ENCODE results near the gene SERPINB8. TPM values are rescaled to one million over a fixed set of nuclear protein-coding genes. Genes with fewer than 3 reads are reported as not detected.
A peak's percentile ranks its signal among the peaks of the same experiment; 100 is the strongest.

The SERPINB8 gene
- total RNA-seq, 1 donor from 2014 or later, result 0.34 TPM

- Mint-ChIP-seq H3K9me3 (no peaks in the 10 kb centered on the region), H3K27ac (no peak overlapping the region), H3K27me3 (ENCODE audit: insufficient read depth, low read depth) (peaks cover 2% of the 10 kb centered on the region), H3K4me3 (no peak overlapping the region), H3K4me1 (peaks cover 4% of the 10 kb centered on the region), H3K36me3 (no peaks in the 10 kb centered on the region)
- no peak overlapping the region for H3K27ac ChIP-seq
- no peaks in the 10 kb centered on the region for H3K36me3 ChIP-seq
- H3K79me2 ChIP-seq (ENCODE audit: low read depth), result no peaks in the 10 kb centered on the region
- no peak for DNase-seq (ENCODE audit: low spot score)
- H3K9ac ChIP-seq, result no peak overlapping the region
- no peaks in the 10 kb centered on the region for H3F3A ChIP-seq (ENCODE audit: low read depth)
- H3K27me3 ChIP-seq, result peaks cover 37% of the 10 kb centered on the region
- H3K9me3 ChIP-seq (ENCODE audit: low read depth), result no peaks in the 10 kb centered on the region
- no peaks in the 10 kb centered on the region for H4K20me1 ChIP-seq (ENCODE audit: low read depth)
- no peaks in the 10 kb centered on the region for H3K4me1 ChIP-seq
- H2AFZ ChIP-seq (replicated peaks), result no peak overlapping the region
- TF ChIP-seq EZH2 (IDR thresholded peaks at IDR 0.05), result no peak
- TF ChIP-seq CTCF (IDR thresholded peaks at IDR 0.05), result no peak
- TF ChIP-seq EZH2phosphoT487 (IDR thresholded peaks at IDR 0.05), result no peak
- no peak overlapping the region for H3K4me3 ChIP-seq
- H3K4me2 ChIP-seq, result no peak overlapping the region
These were observed 7.2 kb downstream of the SERPINB8 start for GRCh38 chr18:63977040-63977439.

DNA sequence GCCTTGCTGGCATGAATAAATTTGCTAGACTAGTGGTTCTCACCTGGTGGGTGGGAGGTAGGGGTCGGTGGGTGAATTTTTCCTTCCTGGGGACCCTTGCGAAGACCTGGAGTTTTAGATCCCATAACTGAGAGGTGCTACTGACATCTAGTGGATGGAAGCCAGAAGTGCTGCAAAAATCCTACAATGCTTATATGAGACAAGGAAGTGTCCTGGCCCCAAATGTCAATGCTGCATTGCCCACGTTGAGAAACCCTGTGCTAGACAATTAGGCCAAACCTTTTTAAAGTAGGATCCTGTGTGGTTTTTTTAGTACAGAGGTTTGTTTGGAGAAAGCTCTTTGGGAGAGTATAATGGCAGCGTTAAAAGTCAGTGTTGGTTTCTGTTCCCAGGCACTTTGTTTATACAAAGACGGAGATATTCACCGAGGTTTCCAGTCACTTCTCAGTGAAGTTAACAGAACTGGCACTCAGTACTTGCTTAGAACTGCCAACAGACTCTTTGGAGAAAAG is 9.6 kb downstream of the SERPINB8 start:
- H3K4me2 ChIP-seq, result no peak overlapping the region
- TF ChIP-seq EZH2 (IDR thresholded peaks at IDR 0.05), result no peak
- TF ChIP-seq EZH2phosphoT487 (IDR thresholded peaks at IDR 0.05), result no peak
- TF ChIP-seq CTCF (IDR thresholded peaks at IDR 0.05), result peak; percentile 85

DNA sequence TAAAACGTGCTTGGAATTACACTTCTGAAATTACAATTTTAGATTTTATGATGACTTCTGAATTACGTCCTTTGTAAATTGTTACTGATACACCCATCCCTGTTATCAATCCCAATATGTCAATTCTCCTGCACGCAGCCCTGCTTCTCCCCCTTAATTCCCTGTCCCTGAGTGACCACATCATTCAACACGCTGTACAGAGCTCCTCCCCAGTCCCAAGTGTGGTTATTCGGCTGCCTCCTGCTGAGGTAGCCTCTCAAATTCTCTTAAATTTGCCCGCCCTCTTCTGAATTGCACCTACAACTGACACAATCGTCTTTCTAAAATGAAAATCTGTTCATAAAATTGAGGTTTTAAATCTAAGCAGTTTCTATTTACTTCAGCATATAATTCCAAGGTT is 10.1 kb downstream of the SERPINB8 start:
- no peak overlapping the region for H3K4me2 ChIP-seq
- no peak overlapping the region for H3K4me3 ChIP-seq
- Mint-ChIP-seq H3K36me3 (no peaks in the 10 kb centered on the region), H3K4me1 (peaks cover 4% of the 10 kb centered on the region), H3K9me3 (no peaks in the 10 kb centered on the region), H3K4me3 (no peak overlapping the region), H3K27ac (no peak overlapping the region), H3K27me3 (ENCODE audit: insufficient read depth, low read depth) (peaks cover 2% of the 10 kb centered on the region)
- peaks cover 30% of the 10 kb centered on the region for H3K27me3 ChIP-seq
- DNase-seq (ENCODE audit: low spot score), result no peak
- H3K27ac ChIP-seq, result no peak overlapping the region
- no peaks in the 10 kb centered on the region for H3K4me1 ChIP-seq
- H2AFZ ChIP-seq (replicated peaks), result no peak overlapping the region
- no peaks in the 10 kb centered on the region for H4K20me1 ChIP-seq (ENCODE audit: low read depth)
- no peaks in the 10 kb centered on the region for H3F3A ChIP-seq (ENCODE audit: low read depth)
- no peak for TF ChIP-seq EZH2phosphoT487 (IDR thresholded peaks at IDR 0.05)
- TF ChIP-seq EZH2 (IDR thresholded peaks at IDR 0.05), result no peak
- TF ChIP-seq CTCF (IDR thresholded peaks at IDR 0.05), result no peak
- H3K79me2 ChIP-seq (ENCODE audit: low read depth), result no peaks in the 10 kb centered on the region
- H3K9ac ChIP-seq, result no peak overlapping the region
- H3K9me3 ChIP-seq (ENCODE audit: low read depth), result no peaks in the 10 kb centered on the region
- no peaks in the 10 kb centered on the region for H3K36me3 ChIP-seq

More for the DNA sequence above, 9.6 kb downstream of the SERPINB8 start:
- H3K27me3 Mint-ChIP-seq (ENCODE audit: insufficient read depth, low read depth), result peaks cover 2% of the 10 kb centered on the region
- Histone ChIP-seq H3K36me3 (no peaks in the 10 kb centered on the region), H3K27ac (no peak overlapping the region), H2AFZ (replicated peaks) (peak overlapping the region; percentile 76), H3K4me1 (no peaks in the 10 kb centered on the region), H4K20me1 (ENCODE audit: low read depth) (no peaks in the 10 kb centered on the region), H3K9me3 (ENCODE audit: low read depth) (no peaks in the 10 kb centered on the region), H3K4me3 (no peak overlapping the region), H3K79me2 (ENCODE audit: low read depth) (no peaks in the 10 kb centered on the region), H3F3A (ENCODE audit: low read depth) (no peaks in the 10 kb centered on the region), H3K27me3 (peaks cover 36% of the 10 kb centered on the region), H3K9ac (no peak overlapping the region)
- no peaks in the 10 kb centered on the region for H3K36me3 Mint-ChIP-seq
- no peaks in the 10 kb centered on the region for H3K9me3 Mint-ChIP-seq
- no peak overlapping the region for H3K27ac Mint-ChIP-seq
- peak; percentile 75 for DNase-seq (ENCODE audit: low spot score)
- no peak overlapping the region for H3K4me3 Mint-ChIP-seq
- peaks cover 4% of the 10 kb centered on the region for H3K4me1 Mint-ChIP-seq
